Measurements from ENCODE around the gene RGS7. TPM values are rescaled to one million over a fixed set of nuclear protein-coding genes. Genes with fewer than 3 reads are reported as not detected.

Gene RGS7
- polyA plus RNA-seq, 1 donor from 2014 or later: 24.2 TPM

DNA sequence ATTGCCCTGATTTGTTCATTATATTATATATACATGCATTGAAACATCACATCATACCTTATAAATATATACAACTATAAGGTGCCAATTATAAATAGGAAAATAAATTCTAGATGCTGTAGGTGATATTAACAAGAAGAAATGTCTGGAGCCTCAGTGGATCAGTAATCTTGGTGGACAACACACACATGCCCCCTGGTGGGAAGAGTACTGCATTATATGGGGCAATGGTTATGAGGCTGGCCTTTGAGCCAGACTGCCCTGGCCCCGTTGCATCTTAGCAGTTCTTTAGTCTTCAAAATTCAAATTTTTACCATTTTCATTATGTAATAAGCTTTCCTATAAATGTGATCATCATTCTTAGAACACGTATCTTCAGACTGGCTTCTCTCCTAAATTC is 410.1 kb downstream of the RGS7 start:
- Histone ChIP-seq H3K4me3 (ENCODE audit: low read length) (no peak overlapping the region), H3F3A (ENCODE audit: insufficient read depth, low read length, poor library complexity, severe bottlenecking) (no peaks in the 10 kb centered on the region), H3K9ac (ENCODE audit: low read length) (no peak overlapping the region), H3K27ac (ENCODE audit: low read length) (no peak overlapping the region), H3K79me2 (replicated peaks; ENCODE audit: insufficient read depth, low read length) (no peaks in the 10 kb centered on the region), H2AFZ (ENCODE audit: low read depth, low read length) (no peak overlapping the region), H3K4me2 (ENCODE audit: low read length) (no peak overlapping the region), H3K27me3 (ENCODE audit: insufficient read depth, low read depth, low read length) (no peaks in the 10 kb centered on the region), H3K36me3 (ENCODE audit: insufficient read depth, low read length) (no peaks in the 10 kb centered on the region), H3K9me2 (ENCODE audit: insufficient read depth, low read length) (no peaks in the 10 kb centered on the region), H3K9me3 (ENCODE audit: low read length) (no peaks in the 10 kb centered on the region), H4K20me1 (ENCODE audit: insufficient read depth) (no peaks in the 10 kb centered on the region)
- TF ChIP-seq RAD21 (conservative IDR thresholded peaks at IDR 0.05) (no peak), TAF1 (IDR thresholded peaks at IDR 0.05; ENCODE audit: low read depth) (no peak), POLR2AphosphoS5 (IDR thresholded peaks at IDR 0.05) (no peak), EP300 (conservative IDR thresholded peaks at IDR 0.05; ENCODE audit: poor library complexity, severe bottlenecking) (no peak), MXI1 (conservative IDR thresholded peaks at IDR 0.05; ENCODE audit: poor library complexity, severe bottlenecking) (no peak), SMC3 (conservative IDR thresholded peaks at IDR 0.05; ENCODE audit: poor library complexity) (no peak), EZH2 (IDR thresholded peaks at IDR 0.05; ENCODE audit: borderline replicate concordance, insufficient read depth, low read length, poor library complexity, severe bottlenecking) (no peak)
- TF ChIP-seq, protein P1, sequence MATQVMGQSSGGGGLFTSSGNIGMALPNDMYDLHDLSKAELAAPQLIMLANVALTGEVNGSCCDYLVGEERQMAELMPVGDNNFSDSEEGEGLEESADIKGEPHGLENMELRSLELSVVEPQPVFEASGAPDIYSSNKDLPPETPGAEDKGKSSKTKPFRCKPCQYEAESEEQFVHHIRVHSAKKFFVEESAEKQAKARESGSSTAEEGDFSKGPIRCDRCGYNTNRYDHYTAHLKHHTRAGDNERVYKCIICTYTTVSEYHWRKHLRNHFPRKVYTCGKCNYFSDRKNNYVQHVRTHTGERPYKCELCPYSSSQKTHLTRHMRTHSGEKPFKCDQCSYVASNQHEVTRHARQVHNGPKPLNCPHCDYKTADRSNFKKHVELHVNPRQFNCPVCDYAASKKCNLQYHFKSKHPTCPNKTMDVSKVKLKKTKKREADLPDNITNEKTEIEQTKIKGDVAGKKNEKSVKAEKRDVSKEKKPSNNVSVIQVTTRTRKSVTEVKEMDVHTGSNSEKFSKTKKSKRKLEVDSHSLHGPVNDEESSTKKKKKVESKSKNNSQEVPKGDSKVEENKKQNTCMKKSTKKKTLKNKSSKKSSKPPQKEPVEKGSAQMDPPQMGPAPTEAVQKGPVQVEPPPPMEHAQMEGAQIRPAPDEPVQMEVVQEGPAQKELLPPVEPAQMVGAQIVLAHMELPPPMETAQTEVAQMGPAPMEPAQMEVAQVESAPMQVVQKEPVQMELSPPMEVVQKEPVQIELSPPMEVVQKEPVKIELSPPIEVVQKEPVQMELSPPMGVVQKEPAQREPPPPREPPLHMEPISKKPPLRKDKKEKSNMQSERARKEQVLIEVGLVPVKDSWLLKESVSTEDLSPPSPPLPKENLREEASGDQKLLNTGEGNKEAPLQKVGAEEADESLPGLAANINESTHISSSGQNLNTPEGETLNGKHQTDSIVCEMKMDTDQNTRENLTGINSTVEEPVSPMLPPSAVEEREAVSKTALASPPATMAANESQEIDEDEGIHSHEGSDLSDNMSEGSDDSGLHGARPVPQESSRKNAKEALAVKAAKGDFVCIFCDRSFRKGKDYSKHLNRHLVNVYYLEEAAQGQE (IDR thresholded peaks at IDR 0.05; ENCODE audit: borderline replicate concordance): no peak
- TF ChIP-seq, protein P2, sequence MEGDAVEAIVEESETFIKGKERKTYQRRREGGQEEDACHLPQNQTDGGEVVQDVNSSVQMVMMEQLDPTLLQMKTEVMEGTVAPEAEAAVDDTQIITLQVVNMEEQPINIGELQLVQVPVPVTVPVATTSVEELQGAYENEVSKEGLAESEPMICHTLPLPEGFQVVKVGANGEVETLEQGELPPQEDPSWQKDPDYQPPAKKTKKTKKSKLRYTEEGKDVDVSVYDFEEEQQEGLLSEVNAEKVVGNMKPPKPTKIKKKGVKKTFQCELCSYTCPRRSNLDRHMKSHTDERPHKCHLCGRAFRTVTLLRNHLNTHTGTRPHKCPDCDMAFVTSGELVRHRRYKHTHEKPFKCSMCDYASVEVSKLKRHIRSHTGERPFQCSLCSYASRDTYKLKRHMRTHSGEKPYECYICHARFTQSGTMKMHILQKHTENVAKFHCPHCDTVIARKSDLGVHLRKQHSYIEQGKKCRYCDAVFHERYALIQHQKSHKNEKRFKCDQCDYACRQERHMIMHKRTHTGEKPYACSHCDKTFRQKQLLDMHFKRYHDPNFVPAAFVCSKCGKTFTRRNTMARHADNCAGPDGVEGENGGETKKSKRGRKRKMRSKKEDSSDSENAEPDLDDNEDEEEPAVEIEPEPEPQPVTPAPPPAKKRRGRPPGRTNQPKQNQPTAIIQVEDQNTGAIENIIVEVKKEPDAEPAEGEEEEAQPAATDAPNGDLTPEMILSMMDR (IDR thresholded peaks at IDR 0.05; ENCODE audit: poor library complexity, severe bottlenecking): no peak

DNA sequence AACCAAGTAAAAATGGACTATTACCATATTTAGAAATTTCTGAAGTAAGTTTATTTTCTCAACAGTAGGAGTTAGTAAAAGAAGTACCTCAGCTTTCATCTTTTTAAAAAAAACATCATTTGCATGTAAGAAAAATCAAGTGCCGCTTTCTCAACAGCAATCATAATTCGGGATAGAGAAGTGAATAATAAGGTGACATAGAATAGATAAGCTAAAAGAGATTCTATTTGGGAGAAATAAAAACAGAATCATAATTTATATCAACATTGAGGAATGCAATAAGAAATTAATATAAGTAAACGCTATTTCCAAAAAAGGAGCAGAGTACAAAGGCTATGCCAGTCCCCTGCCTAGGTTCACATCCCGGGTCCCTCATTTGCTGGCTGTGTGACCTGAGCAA is 414.1 kb downstream of the RGS7 start:
- Histone ChIP-seq H3F3A (ENCODE audit: insufficient read depth, low read length, poor library complexity, severe bottlenecking) (no peaks in the 10 kb centered on the region), H3K4me3 (ENCODE audit: low read length) (no peak overlapping the region), H3K9ac (ENCODE audit: low read length) (no peak overlapping the region), H2AFZ (ENCODE audit: low read depth, low read length) (no peak overlapping the region), H4K20me1 (ENCODE audit: insufficient read depth) (no peaks in the 10 kb centered on the region), H3K79me2 (replicated peaks; ENCODE audit: insufficient read depth, low read length) (no peaks in the 10 kb centered on the region), H3K9me3 (ENCODE audit: low read length) (no peaks in the 10 kb centered on the region), H3K27ac (ENCODE audit: low read length) (no peak overlapping the region), H3K9me2 (ENCODE audit: insufficient read depth, low read length) (no peaks in the 10 kb centered on the region), H3K27me3 (ENCODE audit: insufficient read depth, low read depth, low read length) (no peaks in the 10 kb centered on the region), H3K4me2 (ENCODE audit: low read length) (no peak overlapping the region), H3K36me3 (ENCODE audit: insufficient read depth, low read length) (no peaks in the 10 kb centered on the region)
- TF ChIP-seq POLR2AphosphoS5 (IDR thresholded peaks at IDR 0.05): no peak
- TF ChIP-seq, protein P2 (IDR thresholded peaks at IDR 0.05; ENCODE audit: poor library complexity, severe bottlenecking): no peak
- no peak for TF ChIP-seq SMC3 (conservative IDR thresholded peaks at IDR 0.05; ENCODE audit: poor library complexity)
- no peak for TF ChIP-seq TAF1 (IDR thresholded peaks at IDR 0.05; ENCODE audit: low read depth)
- no peak for TF ChIP-seq EZH2 (IDR thresholded peaks at IDR 0.05; ENCODE audit: borderline replicate concordance, insufficient read depth, low read length, poor library complexity, severe bottlenecking)
- TF ChIP-seq, protein P1 (IDR thresholded peaks at IDR 0.05; ENCODE audit: borderline replicate concordance): no peak
- no peak for TF ChIP-seq MXI1 (conservative IDR thresholded peaks at IDR 0.05; ENCODE audit: poor library complexity, severe bottlenecking)
- no peak for TF ChIP-seq EP300 (conservative IDR thresholded peaks at IDR 0.05; ENCODE audit: poor library complexity, severe bottlenecking)
- no peak for TF ChIP-seq RAD21 (conservative IDR thresholded peaks at IDR 0.05)
